Omental fat pad (tissue), 4 donors: ENCODE results near the gene EN2. TPM values are rescaled to one million over a fixed set of nuclear protein-coding genes. Genes with fewer than 3 reads are reported as not detected.

Experiments
- ATAC-seq: fragments of 150-250 bp; one replicate; pipeline ENCODE4 v1.9.1; 2016; ENCODE audit warnings: mild to moderate bottlenecking, moderate library complexity; ENCODE audit not compliant: low FRiP score
- DNase-seq: peaks from one replicate; pipeline ENCODE4 v3.0.0-alpha.2; 2019; ENCODE audit warnings: low spot score
- total RNA-seq, 4 donors: library from RNA; depleted of rRNA; stranded (reverse); fragments of >200 nt; gene quantifications; one replicate each; pipeline ENCODE4 v1.1.0, GENCODE V29; 2016
- TF ChIP-seq, protein P1 (sequence below), 3 donors: fragments of 450-650 bp; IDR thresholded peaks; one replicate each; pipeline ENCODE4 v1.5.1; 2016 to 2017; ENCODE audit warnings: antibody characterized with exemption in 3 of 3, mild to moderate bottlenecking in 3 of 3, moderate library complexity in 2 of 3

EN2 gene
- total RNA-seq, 4 donors from 2014 or later, result 0.09 to 0.12 TPM; not detected in 2

DNA sequence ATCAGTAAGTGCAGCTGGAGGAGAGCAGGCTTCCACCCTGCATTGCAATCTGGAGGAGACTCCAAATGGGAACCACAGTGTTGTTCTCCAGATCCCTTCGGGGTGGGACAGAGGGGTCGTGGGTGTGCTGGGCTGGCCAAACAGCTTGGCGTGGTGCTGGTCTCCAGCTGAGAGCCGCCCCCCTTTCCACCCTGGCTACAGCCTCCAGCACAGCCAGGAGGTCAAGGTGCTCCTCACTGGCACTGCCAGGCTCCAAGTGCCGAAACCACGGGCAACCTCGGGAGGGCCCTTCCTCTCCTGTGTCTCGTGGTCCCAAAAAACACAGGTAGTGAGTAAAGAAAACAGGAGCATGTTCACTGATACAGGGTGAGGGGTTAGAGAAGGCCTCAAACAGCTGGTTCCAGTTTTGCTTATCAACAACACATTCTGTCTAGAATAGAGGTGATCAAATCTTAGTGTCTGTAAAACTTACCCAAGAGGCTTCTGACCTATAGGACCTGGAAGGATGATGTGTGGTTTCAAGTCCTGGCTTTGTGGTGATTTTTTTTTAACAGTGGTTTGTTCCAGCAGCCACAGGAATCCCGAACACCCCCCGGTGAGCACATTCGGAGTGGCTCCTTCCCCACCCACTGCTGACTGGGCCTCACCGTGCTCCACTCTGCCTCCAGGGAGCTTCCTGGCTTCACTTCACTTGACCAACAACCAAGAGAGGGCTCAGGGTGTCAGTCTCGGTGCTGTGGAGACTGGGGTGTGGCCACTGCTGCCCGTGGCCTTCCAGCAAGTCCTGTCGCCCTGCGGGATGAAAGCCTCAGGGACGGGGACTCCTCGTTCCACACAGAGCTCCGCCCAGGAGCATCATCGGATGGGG is 31.2 kb upstream of the EN2 start:
- TF ChIP-seq, protein P1, sequence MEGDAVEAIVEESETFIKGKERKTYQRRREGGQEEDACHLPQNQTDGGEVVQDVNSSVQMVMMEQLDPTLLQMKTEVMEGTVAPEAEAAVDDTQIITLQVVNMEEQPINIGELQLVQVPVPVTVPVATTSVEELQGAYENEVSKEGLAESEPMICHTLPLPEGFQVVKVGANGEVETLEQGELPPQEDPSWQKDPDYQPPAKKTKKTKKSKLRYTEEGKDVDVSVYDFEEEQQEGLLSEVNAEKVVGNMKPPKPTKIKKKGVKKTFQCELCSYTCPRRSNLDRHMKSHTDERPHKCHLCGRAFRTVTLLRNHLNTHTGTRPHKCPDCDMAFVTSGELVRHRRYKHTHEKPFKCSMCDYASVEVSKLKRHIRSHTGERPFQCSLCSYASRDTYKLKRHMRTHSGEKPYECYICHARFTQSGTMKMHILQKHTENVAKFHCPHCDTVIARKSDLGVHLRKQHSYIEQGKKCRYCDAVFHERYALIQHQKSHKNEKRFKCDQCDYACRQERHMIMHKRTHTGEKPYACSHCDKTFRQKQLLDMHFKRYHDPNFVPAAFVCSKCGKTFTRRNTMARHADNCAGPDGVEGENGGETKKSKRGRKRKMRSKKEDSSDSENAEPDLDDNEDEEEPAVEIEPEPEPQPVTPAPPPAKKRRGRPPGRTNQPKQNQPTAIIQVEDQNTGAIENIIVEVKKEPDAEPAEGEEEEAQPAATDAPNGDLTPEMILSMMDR (IDR thresholded peaks at IDR 0.05), result no peak
- ATAC-seq (no peak), DNase-seq (no peak)

DNA sequence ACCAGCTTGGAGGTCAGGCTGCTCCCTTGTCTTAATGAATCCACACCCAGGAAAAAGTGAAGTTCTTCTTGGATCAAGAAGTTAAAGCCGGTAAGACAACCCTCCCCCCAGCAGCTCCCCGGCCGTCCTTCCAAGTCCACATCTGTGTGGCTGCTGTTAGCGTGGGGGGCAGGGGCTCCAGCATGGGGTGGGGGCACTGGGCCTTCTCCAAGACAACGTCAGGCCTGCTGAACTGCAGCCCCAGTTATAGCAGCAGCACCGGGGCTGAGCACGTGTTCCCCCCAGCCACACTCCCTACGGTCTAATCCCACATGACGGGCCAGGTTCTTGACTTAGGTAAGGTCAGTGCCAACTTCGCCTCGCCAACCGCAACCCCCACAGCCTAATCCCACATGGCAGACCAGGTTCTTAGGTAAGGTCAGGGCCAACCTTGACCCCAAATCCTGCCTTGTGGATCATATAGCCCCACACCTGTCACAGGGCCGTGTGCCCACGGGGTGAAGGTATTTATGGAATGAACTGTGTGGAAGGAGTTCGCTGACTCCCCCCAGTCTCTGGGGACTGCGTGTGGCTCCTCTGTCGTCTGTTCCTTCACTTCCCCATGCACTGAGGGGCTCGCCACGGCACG is 30.4 kb upstream of the EN2 start:
- no peak for ATAC-seq
- no peak for DNase-seq
- TF ChIP-seq, protein P1 (IDR thresholded peaks at IDR 0.05), result no peak

DNA sequence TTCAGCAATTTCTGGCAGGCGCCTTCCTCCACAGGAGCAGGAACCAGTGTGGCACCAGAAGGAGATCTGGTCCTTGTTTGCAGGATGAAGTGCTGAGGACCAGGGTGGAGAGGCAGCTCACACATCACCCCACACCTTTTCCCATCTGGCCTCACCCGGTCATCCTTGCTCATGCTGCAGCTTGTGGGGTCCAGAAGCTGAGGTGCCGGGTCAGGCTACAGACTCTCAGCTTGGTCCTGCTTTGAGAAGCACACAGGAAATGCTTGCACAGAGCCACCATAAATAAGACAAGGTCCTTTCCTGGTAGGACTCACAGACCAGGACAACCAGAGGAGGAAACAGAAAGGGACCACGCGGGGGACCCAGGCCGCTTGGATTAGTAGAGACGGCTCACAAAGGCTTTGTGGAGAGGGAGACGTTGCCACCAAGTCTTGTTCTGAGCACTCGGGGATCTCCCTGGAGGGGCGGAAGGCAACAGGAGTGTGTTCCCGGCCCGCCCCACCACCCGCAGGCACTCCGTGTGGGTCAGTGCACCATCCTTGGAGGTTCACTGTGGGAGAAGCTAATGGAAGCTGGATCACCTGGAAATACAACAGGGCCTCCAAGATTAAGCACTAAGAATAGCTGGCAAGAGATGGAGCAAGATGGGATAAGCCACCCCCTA is 29.6 kb upstream of the EN2 start:
- DNase-seq, result no peak
- TF ChIP-seq, protein P1 (IDR thresholded peaks at IDR 0.05), result no peak
- no peak for ATAC-seq

DNA sequence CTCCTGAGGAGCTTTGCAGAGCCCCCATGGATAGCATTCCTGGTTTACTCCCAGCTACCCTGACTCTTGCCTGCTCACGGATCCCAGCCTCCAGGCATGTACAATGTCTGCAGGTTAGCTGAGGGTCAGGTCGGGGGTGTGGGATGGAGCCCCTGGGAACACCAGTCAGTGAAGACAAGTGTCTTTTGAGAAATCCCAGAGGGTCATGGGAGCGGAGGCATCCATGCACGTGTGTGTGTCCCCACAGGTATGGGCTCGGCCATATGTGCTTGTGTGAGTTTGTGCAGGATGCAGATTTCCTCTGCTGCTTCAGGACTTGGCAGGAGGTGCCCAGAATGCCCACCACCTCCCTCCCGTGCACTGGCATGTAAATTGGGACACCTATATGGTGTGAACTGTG is 28.3 kb upstream of the EN2 start:
- no peak for ATAC-seq
- TF ChIP-seq, protein P1 (IDR thresholded peaks at IDR 0.05), result no peak
- DNase-seq, result no peak

DNA sequence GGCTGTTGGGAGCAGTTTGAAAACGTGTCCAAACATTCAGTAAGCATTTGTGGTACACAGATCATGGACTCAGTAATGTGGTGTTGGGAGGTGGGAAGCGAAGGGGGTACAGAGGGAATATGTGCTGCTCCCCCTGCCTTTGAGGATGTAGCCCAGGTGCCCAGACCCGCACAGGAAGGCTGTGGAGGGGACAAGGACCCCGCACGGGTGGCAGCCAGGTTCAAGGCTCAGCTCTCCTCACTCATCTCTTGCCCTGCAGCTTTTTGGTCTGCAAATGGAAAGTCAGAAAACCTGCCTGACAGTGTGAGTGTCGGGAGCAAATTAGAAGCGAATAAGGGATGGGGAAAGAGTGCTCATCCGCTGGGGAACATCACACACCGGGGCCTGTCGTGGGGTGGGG is 27.3 kb upstream of the EN2 start:
- ATAC-seq (no peak), DNase-seq (no peak)
- TF ChIP-seq, protein P1 (IDR thresholded peaks at IDR 0.05), result no peak

DNA sequence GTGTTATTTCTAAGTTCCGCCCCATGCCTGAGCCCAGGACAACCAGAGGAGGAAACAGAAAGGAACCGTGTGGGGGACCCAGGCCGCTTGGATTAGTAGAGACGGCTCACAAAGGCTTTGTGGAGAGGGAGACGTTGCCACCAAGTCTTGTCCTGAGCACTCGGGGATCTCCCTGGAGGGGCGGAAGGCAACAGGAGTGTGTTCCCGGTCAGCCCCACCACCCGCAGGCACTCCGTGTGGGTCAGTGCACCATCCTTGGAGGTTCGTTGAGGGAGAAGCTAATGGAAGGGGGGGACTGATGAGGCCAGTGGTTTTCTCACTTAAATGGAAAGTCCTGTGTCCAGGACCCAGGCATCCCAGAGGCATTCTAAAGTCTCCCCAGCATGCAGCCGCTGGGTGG is 26.7 kb upstream of the EN2 start:
- TF ChIP-seq, protein P1 (IDR thresholded peaks at IDR 0.05), result no peak
- DNase-seq (no peak), ATAC-seq (no peak)
